Activated T-helper 17 cell treated with anti-CD3 and anti-CD28 coated beads, Interleukin-2, amount 50 U/mL, for 72 hours (primary cell): Measurements from ENCODE around the gene CRYGN. TPM values are rescaled to one million over a fixed set of nuclear protein-coding genes. Genes with fewer than 3 reads are reported as not detected.
A peak's percentile ranks its signal among the peaks of the same experiment; 100 is the strongest.

Source experiments
- ATAC-seq: fragments of 150-1000 bp; cut with Tn5 transposase; replicated peaks from 2 replicates; pipeline ENCODE4 v1.10.0; 2021; ENCODE audit warnings: mild to moderate bottlenecking, moderate library complexity
- H3K27ac Mint-ChIP-seq: one replicate; pipeline ENCODE4 v1.8.0; 2022; ENCODE audit warnings: mixed read lengths
- H3K27me3 Mint-ChIP-seq: one replicate; pipeline ENCODE4 v1.8.0; 2022; ENCODE audit warnings: mixed read lengths
- H3K36me3 Mint-ChIP-seq: one replicate; pipeline ENCODE4 v1.8.0; 2022; ENCODE audit warnings: low read depth, mild to moderate bottlenecking, mixed read lengths
- H3K4me1 Mint-ChIP-seq: one replicate; pipeline ENCODE4 v1.8.0; 2022; ENCODE audit warnings: mixed read lengths
- H3K4me3 Mint-ChIP-seq: one replicate; pipeline ENCODE4 v1.8.0; 2022; ENCODE audit warnings: mild to moderate bottlenecking, mixed read lengths
- H3K9me3 Mint-ChIP-seq: one replicate; pipeline ENCODE4 v1.8.0; 2022; ENCODE audit warnings: mixed read lengths
- total RNA-seq, 2 donors: library from RNA; stranded (reverse); gene quantifications; one replicate each; pipeline ENCODE4 v1.2.3, GENCODE V29; 2022

The CRYGN gene
- total RNA-seq, 2 donors from 2014 or later: not detected

DNA sequence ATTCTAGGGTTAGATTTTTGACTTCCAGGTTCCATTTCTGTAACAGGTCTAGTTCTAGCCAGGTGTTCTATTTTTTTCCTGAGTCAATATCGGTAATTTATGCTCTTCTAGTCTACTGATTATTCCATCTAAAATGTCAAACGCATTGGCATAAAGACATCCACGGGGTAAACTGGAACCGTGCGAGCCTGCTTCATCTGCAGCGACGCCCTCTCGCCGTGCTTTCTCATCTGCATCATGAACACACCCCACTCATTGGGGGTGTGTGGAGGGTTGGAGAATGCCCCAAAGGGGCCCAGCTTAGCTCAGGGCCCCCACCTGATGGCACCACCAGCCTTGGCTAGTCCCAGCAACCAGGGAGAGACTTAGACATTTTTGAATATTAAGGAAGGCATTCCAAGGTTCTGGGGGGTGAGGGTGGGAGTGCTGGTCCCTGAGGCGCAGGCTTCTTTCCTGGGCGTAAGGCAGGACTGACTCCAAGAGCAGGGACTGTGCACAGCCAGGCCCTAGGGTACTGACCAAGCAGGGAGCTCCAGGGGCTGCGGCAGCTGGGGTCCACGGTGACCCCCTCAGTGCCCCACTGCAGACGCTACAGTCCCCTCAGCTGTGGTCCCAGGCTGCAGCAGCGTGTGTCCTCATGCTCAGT lies 12.9 kb upstream of the CRYGN start:
- no peak for ATAC-seq
- Mint-ChIP-seq H3K4me1 (peaks cover 9% of the 10 kb centered on the region), H3K27ac (no peak overlapping the region)

GRCh38 chr7:151451626-151452571 lies 12.0 kb upstream of the CRYGN start:
- H3K27ac Mint-ChIP-seq: no peak overlapping the region
- H3K4me3 Mint-ChIP-seq: no peak overlapping the region
- peaks cover 9% of the 10 kb centered on the region for H3K4me1 Mint-ChIP-seq
- no peaks in the 10 kb centered on the region for H3K36me3 Mint-ChIP-seq
- no peaks in the 10 kb centered on the region for H3K9me3 Mint-ChIP-seq
- no peaks in the 10 kb centered on the region for H3K27me3 Mint-ChIP-seq
- ATAC-seq: no peak

More for the DNA sequence above, 12.9 kb upstream of the CRYGN start:
- Mint-ChIP-seq H3K4me3 (no peak overlapping the region), H3K9me3 (no peaks in the 10 kb centered on the region), H3K36me3 (no peaks in the 10 kb centered on the region), H3K27me3 (no peaks in the 10 kb centered on the region)

- no peak for ATAC-seq
- Mint-ChIP-seq H3K27ac (no peak overlapping the region), H3K4me3 (no peak overlapping the region), H3K36me3 (no peaks in the 10 kb centered on the region), H3K4me1 (peaks cover 9% of the 10 kb centered on the region), H3K9me3 (no peaks in the 10 kb centered on the region), H3K27me3 (no peaks in the 10 kb centered on the region)
Observed at GRCh38 chr7:151451156-151451555, 11.2 kb upstream of the CRYGN start.

- Mint-ChIP-seq H3K4me1 (peaks cover 4% of the 10 kb centered on the region), H3K27ac (no peak overlapping the region), H3K9me3 (no peaks in the 10 kb centered on the region), H3K36me3 (no peaks in the 10 kb centered on the region), H3K4me3 (peak overlapping the region; percentile 72), H3K27me3 (no peaks in the 10 kb centered on the region)
- ATAC-seq: no peak
Observed at GRCh38 chr7:151449990-151450389, 10.0 kb upstream of the CRYGN start.

DNA sequence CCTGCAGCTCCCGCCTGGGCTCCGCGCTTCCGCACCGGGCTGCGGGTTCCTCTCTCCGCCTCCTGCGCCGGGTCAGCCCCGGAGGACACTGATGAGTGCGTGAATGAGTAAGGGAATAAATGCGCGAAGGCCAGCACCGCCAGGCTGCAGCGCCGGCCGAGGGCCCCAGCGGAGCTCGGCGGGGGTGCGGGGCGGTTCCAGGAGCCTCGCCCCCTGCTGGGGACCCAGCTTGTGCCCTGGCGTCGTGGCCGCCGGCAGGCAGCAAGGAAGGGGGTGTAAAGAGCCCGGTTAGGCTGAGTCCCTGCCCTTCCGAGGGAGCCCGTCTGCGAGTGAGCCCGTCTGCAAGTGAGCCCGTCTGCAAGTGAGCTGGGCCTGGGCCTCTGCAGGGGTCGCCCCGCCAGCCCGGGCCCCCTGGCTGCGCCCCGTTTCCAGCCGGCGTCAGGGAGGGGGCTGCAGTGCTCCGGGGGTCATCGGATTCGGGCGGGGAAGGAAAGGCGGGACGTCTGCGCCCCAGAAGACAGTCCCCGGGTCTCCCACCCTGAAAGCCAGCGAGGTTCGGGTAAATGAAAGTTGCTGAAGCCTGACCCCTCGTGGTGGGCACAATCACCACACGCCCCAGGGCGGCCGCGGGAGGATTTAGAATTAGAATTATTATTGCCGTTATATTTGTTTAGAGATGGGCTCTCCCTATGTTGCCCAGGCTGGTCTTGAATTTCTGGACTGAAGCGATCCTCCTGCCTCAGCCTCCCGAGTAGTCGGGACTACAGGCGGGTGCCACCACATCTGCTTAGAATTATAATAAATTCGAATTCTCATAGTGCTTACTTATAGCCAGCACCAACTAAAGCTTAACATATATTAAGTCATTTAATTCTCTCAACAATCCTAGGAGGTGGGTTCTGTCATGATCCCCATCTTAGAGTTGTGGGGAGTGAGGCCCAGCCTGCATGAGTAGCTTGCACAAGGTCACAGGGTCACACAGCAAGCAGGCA lies 8.6 kb upstream of the CRYGN start:
- peak; percentile 76 for ATAC-seq
- Mint-ChIP-seq H3K4me3 (peak overlapping the region; percentile 72), H3K27me3 (no peaks in the 10 kb centered on the region), H3K4me1 (peaks cover 4% of the 10 kb centered on the region), H3K9me3 (no peaks in the 10 kb centered on the region), H3K36me3 (no peaks in the 10 kb centered on the region), H3K27ac (no peak overlapping the region)

- Mint-ChIP-seq H3K9me3 (no peaks in the 10 kb centered on the region), H3K4me1 (peaks cover 9% of the 10 kb centered on the region), H3K4me3 (peak overlapping the region; percentile 72), H3K27ac (no peak overlapping the region), H3K27me3 (no peaks in the 10 kb centered on the region), H3K36me3 (no peaks in the 10 kb centered on the region)
- ATAC-seq: no peak
Observed at GRCh38 chr7:151447901-151448260, 7.9 kb upstream of the CRYGN start.

DNA sequence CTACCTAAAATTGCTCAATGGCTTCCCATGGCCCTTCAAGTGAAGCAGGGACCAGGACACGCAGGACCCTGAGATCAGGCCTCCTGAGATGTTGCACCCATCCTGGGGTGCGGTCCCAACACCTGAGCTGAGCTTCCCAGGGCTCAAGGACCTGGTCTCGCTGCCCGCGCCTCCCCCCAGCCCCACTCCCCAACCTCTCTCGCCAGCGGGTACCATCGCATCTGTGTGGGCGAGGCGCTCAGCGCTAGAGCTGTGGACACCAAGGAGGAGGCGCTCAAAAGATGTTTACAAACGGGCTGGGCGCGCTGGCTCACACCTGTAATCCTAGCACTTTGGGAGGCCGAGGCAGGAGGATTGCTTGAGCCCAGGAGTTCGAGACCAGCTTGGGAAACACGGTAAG lies 7.4 kb upstream of the CRYGN start:
- H3K36me3 Mint-ChIP-seq: no peaks in the 10 kb centered on the region
- no peaks in the 10 kb centered on the region for H3K27me3 Mint-ChIP-seq
- H3K4me3 Mint-ChIP-seq: peak overlapping the region; percentile 72
- no peak overlapping the region for H3K27ac Mint-ChIP-seq
- peaks cover 12% of the 10 kb centered on the region for H3K4me1 Mint-ChIP-seq
- no peaks in the 10 kb centered on the region for H3K9me3 Mint-ChIP-seq
- ATAC-seq: no peak

DNA sequence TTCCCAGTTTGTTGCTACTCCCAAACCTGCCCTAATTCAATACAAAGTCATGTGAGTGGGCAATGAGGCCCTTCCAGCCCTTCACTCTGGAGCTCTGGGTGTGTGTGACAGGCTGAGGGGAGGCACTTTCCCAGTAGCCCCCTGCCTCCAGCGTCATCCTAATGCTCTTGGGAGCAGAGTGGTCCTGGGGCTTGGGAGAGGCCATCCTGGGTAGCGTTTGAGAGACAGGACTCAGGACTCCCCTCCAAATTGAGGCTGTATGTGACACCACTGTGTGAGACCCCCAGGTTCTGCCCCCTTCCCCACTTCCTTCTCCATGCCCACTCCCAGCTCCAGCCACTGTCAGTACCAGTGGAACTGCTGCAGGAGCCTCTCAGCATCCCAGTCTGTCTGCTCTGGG lies 6.5 kb upstream of the CRYGN start:
- Mint-ChIP-seq H3K27me3 (no peaks in the 10 kb centered on the region), H3K27ac (no peak overlapping the region), H3K36me3 (no peaks in the 10 kb centered on the region), H3K9me3 (no peaks in the 10 kb centered on the region), H3K4me1 (peaks cover 19% of the 10 kb centered on the region), H3K4me3 (no peak overlapping the region)
- ATAC-seq: no peak

- H3K4me3 Mint-ChIP-seq: no peak overlapping the region
- no peaks in the 10 kb centered on the region for H3K27me3 Mint-ChIP-seq
- no peak overlapping the region for H3K27ac Mint-ChIP-seq
- H3K36me3 Mint-ChIP-seq: no peaks in the 10 kb centered on the region
- no peaks in the 10 kb centered on the region for H3K9me3 Mint-ChIP-seq
- peak; percentile 61 for ATAC-seq
- peaks cover 25% of the 10 kb centered on the region for H3K4me1 Mint-ChIP-seq
Observed at GRCh38 chr7:151444632-151445031, 4.7 kb upstream of the CRYGN start.

DNA sequence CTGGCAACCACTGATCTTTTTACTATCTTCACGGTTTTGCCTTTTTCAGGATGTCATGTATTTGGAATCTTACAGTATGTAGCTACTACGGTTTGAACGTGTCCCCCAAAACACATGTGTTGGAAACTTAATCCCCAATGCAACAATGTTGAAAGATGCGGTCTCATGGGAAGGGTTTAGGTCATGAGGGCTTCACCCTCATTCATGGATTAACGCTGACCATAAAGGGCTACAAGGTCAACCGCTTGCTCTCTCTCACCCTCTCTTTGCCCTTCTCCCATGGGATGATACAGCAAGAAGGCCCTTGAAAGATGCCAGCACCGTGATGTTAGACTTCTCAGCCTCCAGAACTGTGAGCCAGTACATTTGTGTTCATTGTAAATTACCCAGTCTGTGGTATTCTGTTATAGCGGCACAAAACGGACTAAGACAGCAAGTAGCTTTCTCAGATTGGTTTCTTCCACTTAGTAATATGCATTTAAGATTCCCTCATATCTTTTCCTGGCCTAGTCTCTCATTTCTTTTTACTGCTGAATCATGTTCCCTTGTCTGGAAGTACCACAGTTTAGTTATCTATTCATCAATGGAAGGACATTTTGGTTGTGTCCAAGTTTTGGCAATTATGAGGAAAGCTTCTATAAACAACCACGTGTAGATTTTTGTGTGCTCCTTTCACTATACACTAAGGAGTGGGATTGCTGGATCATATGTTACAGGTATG lies 3.0 kb upstream of the CRYGN start:
- Mint-ChIP-seq H3K9me3 (no peaks in the 10 kb centered on the region), H3K27ac (peak overlapping the region; percentile 32), H3K4me3 (no peak overlapping the region), H3K4me1 (peaks cover 25% of the 10 kb centered on the region), H3K27me3 (no peaks in the 10 kb centered on the region), H3K36me3 (no peaks in the 10 kb centered on the region)
- no peak for ATAC-seq

DNA sequence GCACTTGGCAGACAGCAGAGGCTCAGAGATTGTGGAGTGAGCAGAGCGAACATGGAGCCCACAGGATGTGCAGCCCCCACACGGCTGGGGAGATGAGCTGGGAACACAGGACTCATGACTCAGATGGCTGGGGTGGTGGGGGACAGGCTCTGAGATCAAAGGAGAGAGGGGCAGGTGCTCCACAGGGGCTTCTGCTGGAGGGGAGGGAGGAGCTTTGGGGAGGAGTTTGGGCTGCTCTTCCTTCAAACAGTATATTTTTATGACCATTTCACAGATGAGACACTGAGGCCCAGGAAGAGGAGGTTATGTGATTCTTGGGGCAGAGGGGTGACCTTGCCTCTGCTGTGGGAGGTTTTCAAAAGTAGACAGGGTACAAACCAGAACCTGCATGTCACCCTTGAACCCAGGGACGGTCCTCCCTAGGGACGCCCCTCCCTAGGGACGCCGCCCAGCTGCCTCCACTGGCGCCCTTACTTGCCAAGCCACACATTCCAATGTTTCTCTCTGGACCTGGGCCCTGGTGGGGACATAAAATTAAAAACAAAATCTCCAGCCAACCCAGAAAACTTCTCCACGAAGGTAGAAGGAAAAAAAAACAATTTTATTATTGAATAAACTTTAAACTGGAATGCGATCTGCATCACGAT lies 981 bp upstream of the CRYGN start:
- Mint-ChIP-seq H3K9me3 (no peaks in the 10 kb centered on the region), H3K27me3 (no peaks in the 10 kb centered on the region), H3K27ac (peak overlapping the region; percentile 64), H3K4me3 (peak overlapping the region; percentile 68), H3K4me1 (peaks cover 25% of the 10 kb centered on the region), H3K36me3 (no peaks in the 10 kb centered on the region)
- peak; percentile 11 for ATAC-seq

DNA sequence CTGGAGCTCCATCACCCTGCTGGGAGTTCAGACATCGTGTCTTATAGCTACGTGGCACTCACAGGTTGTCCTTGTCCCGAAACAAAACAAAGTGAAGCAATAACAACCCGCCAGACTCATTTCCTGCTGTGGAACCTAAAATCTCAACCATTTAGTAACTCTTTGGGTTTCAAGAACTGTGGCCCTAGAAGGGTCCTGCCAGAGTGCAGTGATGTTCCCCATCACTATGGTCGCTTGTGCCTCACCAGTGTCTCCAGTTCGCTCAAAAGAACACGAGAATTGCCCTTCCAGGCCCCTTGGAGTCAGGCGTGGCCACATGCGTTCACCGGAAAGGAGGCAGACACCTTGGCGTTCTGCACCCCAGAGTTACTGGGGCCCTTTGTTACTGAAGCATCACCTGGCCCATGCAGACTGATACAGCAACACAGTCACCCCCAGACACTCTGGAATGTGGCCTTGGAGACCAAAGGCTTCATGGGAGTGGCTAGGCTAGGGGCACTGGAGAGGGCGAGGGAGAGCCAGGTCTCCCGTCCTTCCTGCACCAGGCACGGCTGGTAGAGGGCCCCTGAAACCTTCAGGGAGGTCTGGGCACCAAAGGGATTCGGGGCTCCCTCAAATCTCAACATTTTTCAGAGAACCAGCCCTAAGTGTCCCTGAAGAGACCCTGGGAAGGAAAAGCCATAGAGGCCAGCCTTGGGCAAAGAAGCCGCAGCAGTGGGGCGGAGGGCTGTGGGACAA lies 908 bp downstream of the CRYGN start:
- peaks cover 25% of the 10 kb centered on the region for H3K4me1 Mint-ChIP-seq
- H3K9me3 Mint-ChIP-seq: no peaks in the 10 kb centered on the region
- peak overlapping the region; percentile 68 for H3K4me3 Mint-ChIP-seq
- H3K27ac Mint-ChIP-seq: no peak overlapping the region
- no peaks in the 10 kb centered on the region for H3K27me3 Mint-ChIP-seq
- ATAC-seq: no peak
- no peaks in the 10 kb centered on the region for H3K36me3 Mint-ChIP-seq
